Measurements from ENCODE around the gene ZNF106. TPM values are rescaled to one million over a fixed set of nuclear protein-coding genes. Genes with fewer than 3 reads are reported as not detected.

ZNF106 gene
- total and polyA plus RNA-seq, 2 experiments from 2014 or later: 30.1 to 44.5 TPM

GRCh38 chr15:42508263-42508690 is 17.3 kb upstream of the ZNF106 start:
- TF ChIP-seq EZH2phosphoT487 (IDR thresholded peaks at IDR 0.05; ENCODE audit: low read depth, severe bottlenecking, unreplicated experiment) (no peak), EZH2 (IDR thresholded peaks at IDR 0.05; ENCODE audit: borderline replicate concordance) (no peak), CTCF (IDR thresholded peaks at IDR 0.05; ENCODE audit: poor library complexity) (no peak)
- WGBS (ENCODE audit: low lambda C conversion rate, missing lambda C conversion rate): 69% methylated on average over 8 of the region's 9 CpGs

GRCh38 chr15:42507514-42507913 is 16.6 kb upstream of the ZNF106 start:
- Histone ChIP-seq H4K20me1 (ENCODE audit: insufficient read depth, poor library complexity, severe bottlenecking) (peaks cover 6% of the 10 kb centered on the region), H3K27ac (peak overlapping the region; percentile 9), H3K27me3 (no peaks in the 10 kb centered on the region), H3K79me2 (peaks cover 76% of the 10 kb centered on the region), H3K9me2 (replicated peaks; ENCODE audit: insufficient read depth) (no peaks in the 10 kb centered on the region), H3K4me2 (no peak overlapping the region), H3K36me3 (replicated peaks; ENCODE audit: insufficient read depth, low read depth) (no peaks in the 10 kb centered on the region), H3K4me3 (no peak overlapping the region), H3K4me1 (ENCODE audit: insufficient read depth) (no peaks in the 10 kb centered on the region), H3K9me3 (ENCODE audit: low read depth) (no peaks in the 10 kb centered on the region), H2AFZ (no peak overlapping the region)
- 90% methylated on average over 4 of the region's 4 CpGs for WGBS (ENCODE audit: low lambda C conversion rate, missing lambda C conversion rate)
- no peak for TF ChIP-seq EZH2phosphoT487 (IDR thresholded peaks at IDR 0.05; ENCODE audit: low read depth, severe bottlenecking, unreplicated experiment)
- no peak for TF ChIP-seq EZH2 (IDR thresholded peaks at IDR 0.05; ENCODE audit: borderline replicate concordance)
- TF ChIP-seq CTCF (IDR thresholded peaks at IDR 0.05; ENCODE audit: poor library complexity): no peak
- no peak for DNase-seq (ENCODE audit: low spot score)

More at GRCh38 chr15:42508263-42508690, 17.3 kb upstream of the ZNF106 start:
- Histone ChIP-seq H3K9me2 (replicated peaks; ENCODE audit: insufficient read depth) (no peaks in the 10 kb centered on the region), H3K79me2 (peaks cover 69% of the 10 kb centered on the region), H3K4me1 (ENCODE audit: insufficient read depth) (no peaks in the 10 kb centered on the region), H3K27ac (peak overlapping the region; percentile 62), H3K9me3 (ENCODE audit: low read depth) (no peaks in the 10 kb centered on the region), H4K20me1 (ENCODE audit: insufficient read depth, poor library complexity, severe bottlenecking) (peaks cover 6% of the 10 kb centered on the region), H2AFZ (no peak overlapping the region), H3K4me2 (peak overlapping the region; percentile 53), H3K4me3 (no peak overlapping the region), H3K36me3 (replicated peaks; ENCODE audit: insufficient read depth, low read depth) (no peaks in the 10 kb centered on the region), H3K27me3 (no peaks in the 10 kb centered on the region)
- peak; percentile 33 for DNase-seq (ENCODE audit: low spot score)

- Histone ChIP-seq H3K27ac (no peak overlapping the region), H3K9me2 (replicated peaks; ENCODE audit: insufficient read depth) (no peaks in the 10 kb centered on the region)
These were observed 13.7 kb upstream of the ZNF106 start for GRCh38 chr15:42504631-42505030.

More at GRCh38 chr15:42504631-42505030, 13.7 kb upstream of the ZNF106 start:
- DNase-seq (ENCODE audit: low spot score): no peak
- H2AFZ ChIP-seq: no peak overlapping the region
- no peaks in the 10 kb centered on the region for H3K36me3 ChIP-seq (replicated peaks; ENCODE audit: insufficient read depth, low read depth)
- H3K27me3 ChIP-seq: no peaks in the 10 kb centered on the region
- peaks cover 4% of the 10 kb centered on the region for H3K4me1 ChIP-seq (ENCODE audit: insufficient read depth)
- H3K4me3 ChIP-seq: no peak overlapping the region
- peaks cover 87% of the 10 kb centered on the region for H3K79me2 ChIP-seq
- H3K9me3 ChIP-seq (ENCODE audit: low read depth): no peaks in the 10 kb centered on the region
- H3K4me2 ChIP-seq: no peak overlapping the region
- TF ChIP-seq CTCF (IDR thresholded peaks at IDR 0.05; ENCODE audit: poor library complexity): no peak
- TF ChIP-seq EZH2 (IDR thresholded peaks at IDR 0.05; ENCODE audit: borderline replicate concordance): no peak
- TF ChIP-seq EZH2phosphoT487 (IDR thresholded peaks at IDR 0.05; ENCODE audit: low read depth, severe bottlenecking, unreplicated experiment): no peak
- WGBS (ENCODE audit: low lambda C conversion rate, missing lambda C conversion rate): 91% methylated on average over 3 of the region's 3 CpGs
- no peaks in the 10 kb centered on the region for H4K20me1 ChIP-seq (ENCODE audit: insufficient read depth, poor library complexity, severe bottlenecking)

Data from hepatocyte (in vitro differentiated cells).